Loucy (cell line): ENCODE results near the gene CASP9.
"Not testable (repeated sequence)": the region's sequence is repeated elsewhere in the genome, so short reads cannot be mapped to it uniquely, and the experiment has no call there.

Experiments
- H2AFZ ChIP-seq: fragments of 200-600 bp; sonication (generic); 2 replicates; pipeline ENCODE4 v1.6.0; 2016; ENCODE audit warnings: antibody characterized with exemption, mild to moderate bottlenecking, low read length, moderate library complexity
- H3F3A ChIP-seq: fragments of 200-600 bp; 2 replicates; pipeline ENCODE4 v1.6.0; 2016; ENCODE audit warnings: antibody characterized with exemption, low read depth, mild to moderate bottlenecking
- H3K27me3 ChIP-seq: fragments of 200-600 bp; sonication (generic); 2 replicates; pipeline ENCODE4 v1.6.1; 2014; ENCODE audit warnings: low read length, mild to moderate bottlenecking; ENCODE audit not compliant: insufficient read depth, poor library complexity, severe bottlenecking
- H3K36me3 ChIP-seq: fragments of 200-600 bp; sonication (generic); 2 replicates; pipeline ENCODE4 v1.6.1; 2016; ENCODE audit warnings: low read length; ENCODE audit not compliant: insufficient read depth
- H3K4me1 ChIP-seq: fragments of 200-600 bp; sonication (generic); 2 replicates; pipeline ENCODE4 v1.5.1; 2014; ENCODE audit warnings: low read length, mild to moderate bottlenecking; ENCODE audit not compliant: insufficient read depth, poor library complexity, severe bottlenecking
- H3K4me2 ChIP-seq: fragments of 200-600 bp; sonication (generic); 2 replicates; pipeline ENCODE4 v1.6.0; 2014; ENCODE audit warnings: antibody characterized with exemption, low read length, low read depth, mild to moderate bottlenecking; ENCODE audit not compliant: poor library complexity, severe bottlenecking
- H3K4me3 ChIP-seq: fragments of 200-600 bp; sonication (generic); 2 replicates; pipeline ENCODE4 v1.5.1; 2014; ENCODE audit warnings: low read length, mild to moderate bottlenecking, mixed read lengths; ENCODE audit not compliant: poor library complexity, severe bottlenecking
- H3K79me2 ChIP-seq: fragments of 200-600 bp; sonication (generic); 2 replicates; pipeline ENCODE4 v1.6.1; 2014; ENCODE audit warnings: low read length; ENCODE audit not compliant: insufficient read depth
- H3K9ac ChIP-seq: fragments of 200-600 bp; sonication (generic); 2 replicates; pipeline ENCODE4 v1.6.0; 2014; ENCODE audit warnings: mild to moderate bottlenecking, low read depth, low read length, moderate library complexity; ENCODE audit not compliant: poor library complexity, severe bottlenecking
- H3K9me2 ChIP-seq: fragments of 200-600 bp; sonication (generic); replicated peaks from 2 replicates; pipeline ENCODE4 v1.6.1; 2016; ENCODE audit warnings: low read depth, low read length, mixed read lengths
- H3K9me3 ChIP-seq: fragments of 200-600 bp; sonication (generic); 2 replicates; pipeline ENCODE4 v1.6.1; 2014; ENCODE audit warnings: mild to moderate bottlenecking, antibody characterized with exemption, low read length, low read depth; ENCODE audit not compliant: insufficient read depth
- H4K20me1 ChIP-seq: fragments of 200-600 bp; sonication (generic); 2 replicates; pipeline ENCODE4 v1.6.0; 2014; ENCODE audit warnings: antibody characterized with exemption, low read length, mild to moderate bottlenecking; ENCODE audit not compliant: insufficient read depth, poor library complexity, severe bottlenecking
- EZH2phosphoT487 ChIP-seq: fragments of 200-600 bp; IDR thresholded peaks from 2 replicates; pipeline ENCODE4 v1.6.1; 2018; ENCODE audit warnings: antibody characterized with exemption, mild to moderate bottlenecking, moderate library complexity, borderline replicate concordance
- TF ChIP-seq, protein P1 (sequence below): fragments of 200-600 bp; sonication (generic); conservative IDR thresholded peaks from 2 replicates; pipeline ENCODE4 v1.5.1; 2014; ENCODE audit warnings: mild to moderate bottlenecking, antibody characterized with exemption, low read length

Gene CASP9

GRCh38 chr1:15493869-15494390, 30.1 kb downstream of the CASP9 start:
- Histone ChIP-seq H3K4me3 (no peak overlapping the region), H3K9me2 (no peaks in the 10 kb centered on the region), H3K36me3 (no peaks in the 10 kb centered on the region; the same call in 1 of the 2 replicates), H3K4me1 (peaks cover 24% of the 10 kb centered on the region), H3K9ac (no peak overlapping the region), H3K9me3 (no peaks in the 10 kb centered on the region), H3K79me2 (no peaks in the 10 kb centered on the region), H2AFZ (no peak overlapping the region), H3K4me2 (no peak overlapping the region), H3F3A (0 out of 2 replicates have a peak, but pooled peaks cover 2% of the 10 kb centered on the region), H4K20me1 (no peaks in the 10 kb centered on the region), H3K27me3 (no peaks in the 10 kb centered on the region)
- no peak for TF ChIP-seq EZH2phosphoT487
- TF ChIP-seq, protein P1, sequence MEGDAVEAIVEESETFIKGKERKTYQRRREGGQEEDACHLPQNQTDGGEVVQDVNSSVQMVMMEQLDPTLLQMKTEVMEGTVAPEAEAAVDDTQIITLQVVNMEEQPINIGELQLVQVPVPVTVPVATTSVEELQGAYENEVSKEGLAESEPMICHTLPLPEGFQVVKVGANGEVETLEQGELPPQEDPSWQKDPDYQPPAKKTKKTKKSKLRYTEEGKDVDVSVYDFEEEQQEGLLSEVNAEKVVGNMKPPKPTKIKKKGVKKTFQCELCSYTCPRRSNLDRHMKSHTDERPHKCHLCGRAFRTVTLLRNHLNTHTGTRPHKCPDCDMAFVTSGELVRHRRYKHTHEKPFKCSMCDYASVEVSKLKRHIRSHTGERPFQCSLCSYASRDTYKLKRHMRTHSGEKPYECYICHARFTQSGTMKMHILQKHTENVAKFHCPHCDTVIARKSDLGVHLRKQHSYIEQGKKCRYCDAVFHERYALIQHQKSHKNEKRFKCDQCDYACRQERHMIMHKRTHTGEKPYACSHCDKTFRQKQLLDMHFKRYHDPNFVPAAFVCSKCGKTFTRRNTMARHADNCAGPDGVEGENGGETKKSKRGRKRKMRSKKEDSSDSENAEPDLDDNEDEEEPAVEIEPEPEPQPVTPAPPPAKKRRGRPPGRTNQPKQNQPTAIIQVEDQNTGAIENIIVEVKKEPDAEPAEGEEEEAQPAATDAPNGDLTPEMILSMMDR = no peak

- Histone ChIP-seq H3K79me2 (no peaks in the 10 kb centered on the region), H3K36me3 (no peaks in the 10 kb centered on the region; the same call in 1 of the 2 replicates), H3K9me2 (no peaks in the 10 kb centered on the region), H3K4me3 (no peak overlapping the region), H3K4me1 (peaks cover 24% of the 10 kb centered on the region), H3K9me3 (no peaks in the 10 kb centered on the region), H3K4me2 (no peak overlapping the region), H3K27me3 (no peaks in the 10 kb centered on the region), H4K20me1 (no peaks in the 10 kb centered on the region), H2AFZ (no peak overlapping the region), H3K9ac (peak overlapping the region; percentile 36), H3F3A (0 out of 2 replicates have a peak, but pooled peaks cover 2% of the 10 kb centered on the region)
- TF ChIP-seq EZH2phosphoT487 = no peak
- TF ChIP-seq, protein P1 = no peak
These were observed 31.4 kb downstream of the CASP9 start for GRCh38 chr1:15492596-15492995.

DNA sequence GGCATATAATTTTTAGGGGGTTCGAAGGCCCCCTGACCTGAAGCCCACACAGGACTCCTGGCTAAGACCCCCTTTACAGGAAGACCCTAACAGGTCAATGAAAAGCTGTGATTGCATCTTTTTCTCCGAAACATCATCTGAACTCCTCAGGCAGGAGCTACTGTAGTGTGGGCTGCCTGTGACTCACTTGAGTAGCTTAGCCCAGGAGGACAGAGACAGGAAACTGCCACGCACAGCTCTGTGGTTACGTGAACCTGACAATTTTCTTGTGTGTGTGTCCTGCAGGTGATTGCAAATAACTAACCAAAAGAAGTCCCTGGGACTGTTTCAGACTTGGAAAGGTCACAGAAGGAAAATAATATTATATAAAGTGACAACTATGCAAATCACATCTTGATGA, 33.0 kb downstream of the CASP9 start:
- H2AFZ ChIP-seq, H3F3A ChIP-seq, H3K79me2 ChIP-seq, H3K36me3 ChIP-seq, H3K9me2 ChIP-seq, H4K20me1 ChIP-seq, H3K9me3 ChIP-seq, H3K27me3 ChIP-seq: not testable (repeated sequence)
- Histone ChIP-seq H3K4me3 (peak overlapping the region; percentile 23), H3K9ac (peak overlapping the region; percentile 34), H3K4me2 (peak overlapping the region; percentile 50), H3K4me1 (peaks cover 24% of the 10 kb centered on the region)
